ENCODE measurements around the gene BIRC5.
"Not testable (repeated sequence)": the region's sequence is repeated elsewhere in the genome, so short reads cannot be mapped to it uniquely, and the experiment has no call there.

- not testable (repeated sequence) for TF ChIP-seq CTCF (optimal IDR thresholded peaks at IDR 0.05 in 1 of 3, IDR thresholded peaks at IDR 0.05 in 1 of 3, conservative IDR thresholded peaks at IDR 0.05 in 1 of 3; ENCODE audit: extremely low read depth in 1 of 3, insufficient read depth in 2 of 3, low read length in 3 of 3); EZH2 (IDR thresholded peaks at IDR 0.05; ENCODE audit: low read length)
Observed at GRCh38 chr17:78171591-78172248, 42.3 kb upstream of the BIRC5 start.

All from keratinocyte (primary cell).